Astrocyte (in vitro differentiated cells and primary cell): ENCODE measurements around the gene LRPAP1. TPM values are rescaled to one million over a fixed set of nuclear protein-coding genes. Genes with fewer than 3 reads are reported as not detected.
"Not testable (repeated sequence)": the region's sequence is repeated elsewhere in the genome, so short reads cannot be mapped to it uniquely, and the experiment has no call there.

Experiments
- DNase-seq: peaks from one replicate; pipeline ENCODE4 v3.0.0-alpha.2; 2010; ENCODE audit warnings: low read depth
- FAIRE-seq: peaks from 2 replicates; lab custom pipeline; 2011; peaks lifted over from hg19 to GRCh38; lab: Jason Lieb, UNC
- H2AFZ ChIP-seq: 2 replicates; pipeline ENCODE4 v1.6.0; 2012; ENCODE audit warnings: low read depth, low read length, inconsistent platforms
- H3K27ac ChIP-seq: 2 replicates; pipeline ENCODE4 v1.5.1; 2011; ENCODE audit warnings: low read depth, low read length, inconsistent platforms
- H3K27me3 ChIP-seq: 2 replicates; pipeline ENCODE4 v1.6.0; 2011; ENCODE audit warnings: low read length, inconsistent platforms; ENCODE audit not compliant: insufficient read depth
- H3K36me3 ChIP-seq: 2 replicates; pipeline ENCODE4 v1.5.1; 2011; ENCODE audit warnings: low read length, inconsistent platforms; ENCODE audit not compliant: insufficient read depth
- H3K4me1 ChIP-seq: 2 replicates; pipeline ENCODE4 v1.5.1; 2011; ENCODE audit warnings: low read length, inconsistent platforms; ENCODE audit not compliant: insufficient read depth
- H3K4me2 ChIP-seq: 2 replicates; pipeline ENCODE4 v1.6.0; 2012; ENCODE audit warnings: low read length, inconsistent platforms
- H3K4me3 ChIP-seq: 2 replicates; pipeline ENCODE4 v1.5.1; 2011; ENCODE audit warnings: low read depth, mild to moderate bottlenecking, low read length, inconsistent platforms; ENCODE audit not compliant: insufficient read depth
- H3K79me2 ChIP-seq: 2 replicates; pipeline ENCODE4 v1.6.0; 2012; ENCODE audit warnings: mild to moderate bottlenecking, low read length, inconsistent platforms; ENCODE audit not compliant: insufficient read depth
- H3K9ac ChIP-seq: 2 replicates; pipeline ENCODE4 v1.6.0; 2012; ENCODE audit warnings: mild to moderate bottlenecking, low read length, inconsistent platforms
- H3K9me3 ChIP-seq: 2 replicates; pipeline ENCODE4 v1.5.1; 2012; ENCODE audit warnings: low read depth, mild to moderate bottlenecking, low read length, inconsistent platforms; ENCODE audit not compliant: insufficient read depth
- H4K20me1 ChIP-seq: 2 replicates; pipeline ENCODE4 v1.6.0; 2012; ENCODE audit warnings: low read length, inconsistent platforms; ENCODE audit not compliant: insufficient read depth
- H3K27ac Mint-ChIP-seq: one replicate; pipeline ENCODE4 v1.8.0; 2021; ENCODE audit warnings: mild to moderate bottlenecking, mixed read lengths; ENCODE audit not compliant: unreplicated experiment
- H3K27me3 Mint-ChIP-seq: one replicate; pipeline ENCODE4 v1.8.0; 2021; ENCODE audit warnings: low read depth, mixed read lengths; ENCODE audit not compliant: unreplicated experiment
- H3K36me3 Mint-ChIP-seq: one replicate; pipeline ENCODE4 v1.8.0; 2021; ENCODE audit warnings: low read depth, mixed read lengths; ENCODE audit not compliant: unreplicated experiment
- H3K4me1 Mint-ChIP-seq: one replicate; pipeline ENCODE4 v1.8.0; 2021; ENCODE audit warnings: low read depth, mixed read lengths; ENCODE audit not compliant: unreplicated experiment
- H3K4me3 Mint-ChIP-seq: one replicate; pipeline ENCODE4 v1.8.0; 2021; ENCODE audit warnings: mild to moderate bottlenecking, moderate library complexity, mixed read lengths; ENCODE audit not compliant: unreplicated experiment
- H3K9me3 Mint-ChIP-seq: one replicate; pipeline ENCODE4 v1.8.0; 2021; ENCODE audit warnings: mild to moderate bottlenecking, mixed read lengths; ENCODE audit not compliant: unreplicated experiment
- total RNA-seq: library from RNA; stranded (reverse); gene quantifications from 2 replicates; pipeline ENCODE4 v1.2.1, GENCODE V29; 2021

Gene LRPAP1
- total RNA-seq, 1 donor from 2014 or later, result 191 TPM

GRCh38 chr4:3544259-3545025 is 12.2 kb upstream of the LRPAP1 start:
- H3K9me3 Mint-ChIP-seq, H3K36me3 ChIP-seq, H3K4me1 Mint-ChIP-seq, H3K9me3 ChIP-seq, H3K27ac ChIP-seq, H2AFZ ChIP-seq, H3K4me1 ChIP-seq, H3K27me3 Mint-ChIP-seq, FAIRE-seq, H3K79me2 ChIP-seq, H3K36me3 Mint-ChIP-seq, H3K27ac Mint-ChIP-seq, H3K4me3 Mint-ChIP-seq, H4K20me1 ChIP-seq, H3K9ac ChIP-seq, H3K27me3 ChIP-seq, DNase-seq, H3K4me2 ChIP-seq, H3K4me3 ChIP-seq: not testable (repeated sequence)

- not testable (repeated sequence) for H3K27ac ChIP-seq, FAIRE-seq, H2AFZ ChIP-seq, H3K36me3 Mint-ChIP-seq, H3K4me2 ChIP-seq, H3K27me3 ChIP-seq, H3K27me3 Mint-ChIP-seq, H4K20me1 ChIP-seq, H3K9me3 Mint-ChIP-seq, H3K79me2 ChIP-seq, H3K36me3 ChIP-seq, H3K4me1 ChIP-seq, DNase-seq, H3K9me3 ChIP-seq, H3K4me3 ChIP-seq, H3K4me3 Mint-ChIP-seq, H3K9ac ChIP-seq, H3K27ac Mint-ChIP-seq, H3K4me1 Mint-ChIP-seq
Measured at GRCh38 chr4:3543415-3543814, 11.2 kb upstream of the LRPAP1 start.

- not testable (repeated sequence) for H3K4me3 ChIP-seq, H3K4me1 ChIP-seq, H3K4me2 ChIP-seq, H4K20me1 ChIP-seq, H3K4me3 Mint-ChIP-seq, H2AFZ ChIP-seq, H3K27me3 ChIP-seq, H3K9ac ChIP-seq, H3K36me3 ChIP-seq, FAIRE-seq, H3K27ac Mint-ChIP-seq, H3K9me3 ChIP-seq, H3K4me1 Mint-ChIP-seq, H3K36me3 Mint-ChIP-seq, H3K27ac ChIP-seq, DNase-seq, H3K79me2 ChIP-seq
- Mint-ChIP-seq H3K9me3 (peaks cover 12% of the 10 kb centered on the region), H3K27me3 (peaks cover 14% of the 10 kb centered on the region)
Measured at GRCh38 chr4:3538906-3539305, 6.7 kb upstream of the LRPAP1 start.

GRCh38 chr4:3535812-3536211 is 3.6 kb upstream of the LRPAP1 start:
- not testable (repeated sequence) for H3K9me3 ChIP-seq, H3K4me3 ChIP-seq, H3K4me2 ChIP-seq, H4K20me1 ChIP-seq, H3K27me3 ChIP-seq, H3K27ac ChIP-seq, FAIRE-seq, DNase-seq, H3K9ac ChIP-seq, H3K4me1 ChIP-seq, H3K36me3 ChIP-seq, H3K4me3 Mint-ChIP-seq, H3K36me3 Mint-ChIP-seq, H3K27ac Mint-ChIP-seq, H3K4me1 Mint-ChIP-seq, H2AFZ ChIP-seq
- H3K79me2 ChIP-seq, result peaks cover 11% of the 10 kb centered on the region
- peaks cover 19% of the 10 kb centered on the region for H3K27me3 Mint-ChIP-seq
- H3K9me3 Mint-ChIP-seq, result peaks cover 13% of the 10 kb centered on the region
